OCI-LY1 (cell line): Measurements from ENCODE around the gene SLC25A27.

ENCODE experiments used
- H2AFZ ChIP-seq: fragments of 200-600 bp; sonication (generic), shearing (Covaris generic); 2 replicates; pipeline ENCODE4 v1.6.0; 2014; ENCODE audit warnings: antibody characterized with exemption, mild to moderate bottlenecking, low read length
- H3F3A ChIP-seq: fragments of 200-600 bp; sonication (generic), shearing (Covaris generic); 2 replicates; pipeline ENCODE4 v1.6.0; 2014; ENCODE audit warnings: mild to moderate bottlenecking, antibody characterized with exemption, low read length, moderate library complexity; ENCODE audit not compliant: insufficient read depth
- H3K27ac ChIP-seq: fragments of 200-600 bp; sonication (generic); 2 replicates; pipeline ENCODE4 v1.5.1; 2014; ENCODE audit warnings: low read length, mixed run types, mild to moderate bottlenecking, low read depth; ENCODE audit not compliant: poor library complexity, severe bottlenecking
- H3K27me3 ChIP-seq: fragments of 200-600 bp; sonication (generic); 2 replicates; pipeline ENCODE4 v1.6.0; 2014; ENCODE audit warnings: antibody characterized with exemption, mild to moderate bottlenecking, low read length, moderate library complexity; ENCODE audit not compliant: insufficient read depth
- H3K36me3 ChIP-seq: fragments of 200-600 bp; sonication (generic); 2 replicates; pipeline ENCODE4 v1.6.1; 2014; ENCODE audit warnings: mild to moderate bottlenecking, antibody characterized with exemption, low read length, moderate library complexity, mixed read lengths; ENCODE audit not compliant: insufficient read depth
- H3K4me1 ChIP-seq: fragments of 200-600 bp; sonication (generic); 2 replicates; pipeline ENCODE4 v1.5.1; 2014; ENCODE audit warnings: mild to moderate bottlenecking, low read length, moderate library complexity; ENCODE audit not compliant: insufficient read depth, severe bottlenecking
- H3K4me2 ChIP-seq: fragments of 200-600 bp; sonication (generic), shearing (Covaris generic); 2 replicates; pipeline ENCODE4 v1.6.1; 2014; ENCODE audit warnings: low read length
- H3K4me3 ChIP-seq: fragments of 200-600 bp; sonication (generic); 2 replicates; pipeline ENCODE4 v1.5.1; 2014; ENCODE audit warnings: low read length, low read depth, mild to moderate bottlenecking, mixed read lengths; ENCODE audit not compliant: poor library complexity, severe bottlenecking
- H3K79me2 ChIP-seq: fragments of 200-600 bp; shearing (Covaris generic); 2 replicates; pipeline ENCODE4 v1.6.1; 2016; ENCODE audit warnings: mixed run types, low read length, mixed read lengths; ENCODE audit not compliant: insufficient read depth
- H3K9ac ChIP-seq: fragments of 200-600 bp; sonication (generic), shearing (Covaris generic); 2 replicates; pipeline ENCODE4 v1.6.1; 2014; ENCODE audit warnings: mild to moderate bottlenecking, low read length, mixed read lengths
- H3K9me2 ChIP-seq: fragments of 200-600 bp; sonication (generic), shearing (Covaris generic); 2 replicates; pipeline ENCODE4 v1.6.1; 2014; ENCODE audit warnings: low read depth, mild to moderate bottlenecking, low read length, mixed read lengths
- H3K9me3 ChIP-seq: fragments of 200-600 bp; shearing (Covaris generic); 2 replicates; pipeline ENCODE4 v1.6.1; 2014; ENCODE audit warnings: low read length, mixed read lengths
- H4K20me1 ChIP-seq: fragments of 200-600 bp; sonication (generic), shearing (Covaris generic); 2 replicates; pipeline ENCODE4 v1.6.0; 2016; ENCODE audit warnings: mild to moderate bottlenecking, low read length; ENCODE audit not compliant: insufficient read depth
- EZH2 ChIP-seq: fragments of 200-600 bp; sonication (generic), shearing (Covaris generic); IDR thresholded peaks from 2 replicates; pipeline ENCODE4 v1.8.0; 2017; ENCODE audit warnings: borderline replicate concordance, mixed run types, mild to moderate bottlenecking, antibody characterized with exemption, low read length, moderate library complexity, mixed read lengths
- TF ChIP-seq, protein P1 (sequence below): fragments of 200-600 bp; sonication (generic), shearing (Covaris generic); IDR thresholded peaks from 2 replicates; pipeline ENCODE4 v1.5.1; 2017; ENCODE audit warnings: mild to moderate bottlenecking, antibody characterized with exemption, low read length, moderate library complexity, mixed read lengths

SLC25A27 gene

DNA sequence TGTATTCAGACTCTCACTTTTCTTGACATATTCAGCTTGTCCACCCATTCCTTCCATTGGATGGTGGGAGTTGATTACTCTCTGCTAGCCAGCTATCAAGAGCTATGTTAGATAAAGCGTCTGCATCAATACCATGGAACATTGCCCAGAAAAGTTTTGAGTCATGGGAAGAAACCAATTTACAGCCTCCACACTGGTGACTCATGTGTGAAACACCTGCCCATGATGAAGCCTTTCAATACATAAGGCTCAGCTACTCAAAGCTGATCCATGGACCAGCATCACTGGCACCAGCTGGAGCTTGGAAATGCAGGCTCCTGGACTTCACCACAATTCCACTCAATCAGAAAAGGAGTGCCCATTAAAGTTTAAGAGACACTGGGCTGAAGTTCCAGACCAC is 66.3 kb downstream of the SLC25A27 start:
- H3K79me2 ChIP-seq = no peaks in the 10 kb centered on the region
- H3K4me3 ChIP-seq = no peak overlapping the region
- H3K27me3 ChIP-seq = no peaks in the 10 kb centered on the region
- H3K27ac ChIP-seq = no peak overlapping the region
- no peak overlapping the region for H3K4me2 ChIP-seq
- TF ChIP-seq, protein P1, sequence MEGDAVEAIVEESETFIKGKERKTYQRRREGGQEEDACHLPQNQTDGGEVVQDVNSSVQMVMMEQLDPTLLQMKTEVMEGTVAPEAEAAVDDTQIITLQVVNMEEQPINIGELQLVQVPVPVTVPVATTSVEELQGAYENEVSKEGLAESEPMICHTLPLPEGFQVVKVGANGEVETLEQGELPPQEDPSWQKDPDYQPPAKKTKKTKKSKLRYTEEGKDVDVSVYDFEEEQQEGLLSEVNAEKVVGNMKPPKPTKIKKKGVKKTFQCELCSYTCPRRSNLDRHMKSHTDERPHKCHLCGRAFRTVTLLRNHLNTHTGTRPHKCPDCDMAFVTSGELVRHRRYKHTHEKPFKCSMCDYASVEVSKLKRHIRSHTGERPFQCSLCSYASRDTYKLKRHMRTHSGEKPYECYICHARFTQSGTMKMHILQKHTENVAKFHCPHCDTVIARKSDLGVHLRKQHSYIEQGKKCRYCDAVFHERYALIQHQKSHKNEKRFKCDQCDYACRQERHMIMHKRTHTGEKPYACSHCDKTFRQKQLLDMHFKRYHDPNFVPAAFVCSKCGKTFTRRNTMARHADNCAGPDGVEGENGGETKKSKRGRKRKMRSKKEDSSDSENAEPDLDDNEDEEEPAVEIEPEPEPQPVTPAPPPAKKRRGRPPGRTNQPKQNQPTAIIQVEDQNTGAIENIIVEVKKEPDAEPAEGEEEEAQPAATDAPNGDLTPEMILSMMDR = no peak
- TF ChIP-seq EZH2 = no peak
- H4K20me1 ChIP-seq = no peaks in the 10 kb centered on the region
- H3K9me2 ChIP-seq = no peaks in the 10 kb centered on the region
- H3K9ac ChIP-seq = no peak overlapping the region
- no peaks in the 10 kb centered on the region for H3K4me1 ChIP-seq
- H3K36me3 ChIP-seq = no peaks in the 10 kb centered on the region
- no peaks in the 10 kb centered on the region for H3K9me3 ChIP-seq
- no peak overlapping the region for H2AFZ ChIP-seq
- H3F3A ChIP-seq = no peaks in the 10 kb centered on the region

DNA sequence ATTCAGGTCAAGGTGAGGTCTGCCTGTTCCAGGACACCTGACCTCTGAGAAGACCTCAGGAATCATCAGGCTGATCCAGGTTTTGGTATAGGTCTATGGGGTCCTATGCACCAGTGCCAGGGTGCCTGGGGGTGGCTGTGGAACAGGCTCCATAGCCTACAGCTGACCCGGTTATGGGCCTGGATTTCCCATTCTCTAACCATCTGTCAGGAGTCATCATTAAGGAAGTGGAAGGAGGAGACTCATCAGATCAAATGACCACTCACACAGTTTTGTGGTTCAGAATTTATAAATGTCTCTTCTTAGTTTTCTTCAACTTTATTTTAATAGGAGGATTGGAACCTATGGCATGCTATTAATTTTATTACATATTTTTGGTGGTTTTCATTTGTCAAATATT is 67.6 kb downstream of the SLC25A27 start:
- no peak overlapping the region for H2AFZ ChIP-seq
- TF ChIP-seq EZH2 = no peak
- TF ChIP-seq, protein P1 = no peak
- H3K27ac ChIP-seq = no peak overlapping the region
- no peaks in the 10 kb centered on the region for H3K79me2 ChIP-seq
- no peaks in the 10 kb centered on the region for H3K27me3 ChIP-seq
- no peaks in the 10 kb centered on the region for H3K9me3 ChIP-seq
- no peak overlapping the region for H3K4me3 ChIP-seq
- no peaks in the 10 kb centered on the region for H3K36me3 ChIP-seq
- H3K9ac ChIP-seq = no peak overlapping the region
- no peaks in the 10 kb centered on the region for H4K20me1 ChIP-seq
- no peaks in the 10 kb centered on the region for H3K4me1 ChIP-seq
- no peak overlapping the region for H3K4me2 ChIP-seq
- no peaks in the 10 kb centered on the region for H3F3A ChIP-seq
- no peaks in the 10 kb centered on the region for H3K9me2 ChIP-seq
